ENCODE results near the gene CELF5.

- no peak for TF ChIP-seq POLR2A (IDR thresholded peaks at IDR 0.05; ENCODE audit: borderline replicate concordance, extremely low read depth, insufficient read depth, insufficient read length)
- no peak for TF ChIP-seq RAD21 (IDR thresholded peaks at IDR 0.05; ENCODE audit: low read depth)
- TF ChIP-seq, protein P1, sequence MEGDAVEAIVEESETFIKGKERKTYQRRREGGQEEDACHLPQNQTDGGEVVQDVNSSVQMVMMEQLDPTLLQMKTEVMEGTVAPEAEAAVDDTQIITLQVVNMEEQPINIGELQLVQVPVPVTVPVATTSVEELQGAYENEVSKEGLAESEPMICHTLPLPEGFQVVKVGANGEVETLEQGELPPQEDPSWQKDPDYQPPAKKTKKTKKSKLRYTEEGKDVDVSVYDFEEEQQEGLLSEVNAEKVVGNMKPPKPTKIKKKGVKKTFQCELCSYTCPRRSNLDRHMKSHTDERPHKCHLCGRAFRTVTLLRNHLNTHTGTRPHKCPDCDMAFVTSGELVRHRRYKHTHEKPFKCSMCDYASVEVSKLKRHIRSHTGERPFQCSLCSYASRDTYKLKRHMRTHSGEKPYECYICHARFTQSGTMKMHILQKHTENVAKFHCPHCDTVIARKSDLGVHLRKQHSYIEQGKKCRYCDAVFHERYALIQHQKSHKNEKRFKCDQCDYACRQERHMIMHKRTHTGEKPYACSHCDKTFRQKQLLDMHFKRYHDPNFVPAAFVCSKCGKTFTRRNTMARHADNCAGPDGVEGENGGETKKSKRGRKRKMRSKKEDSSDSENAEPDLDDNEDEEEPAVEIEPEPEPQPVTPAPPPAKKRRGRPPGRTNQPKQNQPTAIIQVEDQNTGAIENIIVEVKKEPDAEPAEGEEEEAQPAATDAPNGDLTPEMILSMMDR (IDR thresholded peaks at IDR 0.05 in 2 of 3, conservative IDR thresholded peaks at IDR 0.05 in 1 of 3; ENCODE audit: borderline replicate concordance in 1 of 3, insufficient read depth in 1 of 3, low read depth in 2 of 3, low read length in 2 of 3), result no peak
- TF ChIP-seq ZFX (IDR thresholded peaks at IDR 0.05), result no peak
- no peak for TF ChIP-seq POLR2AphosphoS5 (IDR thresholded peaks at IDR 0.05; ENCODE audit: low read depth, low read length)
- no peak for TF ChIP-seq SP1 (IDR thresholded peaks at IDR 0.05; ENCODE audit: low read depth)
- TF ChIP-seq, protein P2, sequence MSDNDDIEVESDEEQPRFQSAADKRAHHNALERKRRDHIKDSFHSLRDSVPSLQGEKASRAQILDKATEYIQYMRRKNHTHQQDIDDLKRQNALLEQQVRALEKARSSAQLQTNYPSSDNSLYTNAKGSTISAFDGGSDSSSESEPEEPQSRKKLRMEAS (IDR thresholded peaks at IDR 0.05), result no peak
Observed at GRCh38 chr19:3233831-3234230, 9.4 kb downstream of the CELF5 start.

Measured in HCT116 (cell line).